ENCODE data around the gene KNL1. TPM values are rescaled to one million over a fixed set of nuclear protein-coding genes. Genes with fewer than 3 reads are reported as not detected.
"Not testable (repeated sequence)": the region's sequence is repeated elsewhere in the genome, so short reads cannot be mapped to it uniquely, and the experiment has no call there.

The KNL1 gene
- total RNA-seq, 4 donors from 2014 or later, result 6.6 to 26.6 (median 12.8) TPM

- no peak overlapping the region for H3K4me3 ChIP-seq
- peaks cover 0 to 10% (median 5%) of the 10 kb centered on the region in 4 donors for H3K4me1 ChIP-seq
- no peaks in the 10 kb centered on the region for H3K9me3 ChIP-seq
- TF ChIP-seq CTCF (IDR thresholded peaks at IDR 0.05) (no peak), POLR2A (IDR thresholded peaks at IDR 0.05) (no peak)
- H3K27me3 ChIP-seq, result no peaks in the 10 kb centered on the region
- H3K27ac ChIP-seq, result no peak overlapping the region
- no peak for DNase-seq
- H3K36me3 ChIP-seq, result peaks cover 0 to 19% (median 0%) of the 10 kb centered on the region in 3 donors
Measured at GRCh38 chr15:40575113-40575512, 18.9 kb upstream of the KNL1 start.

DNA sequence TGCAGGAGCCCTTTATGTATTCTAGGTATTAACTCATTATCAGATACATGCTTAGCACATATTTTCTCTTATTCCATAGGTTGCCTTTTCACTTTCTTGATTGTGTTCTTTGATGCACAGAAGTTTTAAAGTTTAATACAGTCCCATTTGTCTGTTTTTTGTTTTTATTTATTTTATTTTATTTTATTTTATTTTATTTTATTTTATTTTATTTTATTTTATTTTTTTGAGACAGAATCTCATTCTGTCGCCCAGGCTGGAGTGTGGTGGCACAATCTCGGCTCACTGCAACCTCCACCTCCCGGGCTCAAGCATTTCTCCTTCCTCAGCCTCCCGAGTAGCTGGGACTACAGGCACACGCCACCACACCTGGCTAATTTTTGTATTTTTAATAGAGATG, 17.1 kb upstream of the KNL1 start:
- peaks cover 0 to 19% (median 0%) of the 10 kb centered on the region in 3 donors for H3K36me3 ChIP-seq
- not testable (repeated sequence) for H3K9me3 ChIP-seq, H3K4me3 ChIP-seq, H3K4me1 ChIP-seq, H3K27me3 ChIP-seq, DNase-seq, H3K27ac ChIP-seq

DNA sequence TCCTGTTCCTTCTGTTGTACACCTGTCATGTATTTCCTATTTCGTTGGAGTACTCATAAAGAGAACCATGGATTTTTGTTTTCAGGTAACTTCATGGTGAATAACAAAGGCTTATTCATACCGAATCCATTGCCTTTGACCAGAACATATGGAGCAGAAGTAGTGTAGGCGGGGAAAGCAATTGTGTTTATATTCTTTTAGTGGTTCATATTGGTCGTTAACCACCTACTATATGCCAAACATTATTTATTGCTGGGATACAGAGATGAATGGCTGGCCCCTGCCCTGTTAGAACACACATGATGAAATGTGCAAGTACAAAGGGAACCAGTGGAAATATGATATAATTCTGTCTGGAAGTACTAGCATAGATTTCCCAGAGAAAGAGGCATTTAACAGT, 15.2 kb upstream of the KNL1 start:
- Histone ChIP-seq H3K27ac (no peak overlapping the region), H3K4me3 (no peak overlapping the region), H3K9me3 (no peaks in the 10 kb centered on the region), H3K4me1 (no peaks in the 10 kb centered on the region), H3K27me3 (no peaks in the 10 kb centered on the region), H3K36me3 (peaks cover 0 to 10% (median 0%) of the 10 kb centered on the region in 3 donors)
- no peak for DNase-seq
- TF ChIP-seq POLR2A (IDR thresholded peaks at IDR 0.05), result no peak
- TF ChIP-seq CTCF (IDR thresholded peaks at IDR 0.05), result no peak

GRCh38 chr15:40581796-40582195, 12.3 kb upstream of the KNL1 start:
- not testable (repeated sequence) for H3K4me3 ChIP-seq, H3K27ac ChIP-seq, H3K9me3 ChIP-seq, H3K36me3 ChIP-seq, H3K27me3 ChIP-seq, DNase-seq, H3K4me1 ChIP-seq

GRCh38 chr15:40582726-40583246, 11.3 kb upstream of the KNL1 start:
- TF ChIP-seq POLR2A (IDR thresholded peaks at IDR 0.05) (no peak), CTCF (IDR thresholded peaks at IDR 0.05) (no peak)
- Histone ChIP-seq H3K36me3 (no peaks in the 10 kb centered on the region), H3K9me3 (no peaks in the 10 kb centered on the region), H3K27me3 (no peaks in the 10 kb centered on the region), H3K4me3 (peak overlapping the region in 3 of 4 donors; percentile 20 to 50 (median 46)), H3K4me1 (no peaks in the 10 kb centered on the region), H3K27ac (peak overlapping the region in 2 of 4 donors; percentile 29 to 48)
- peak in 1 of 3 donors; percentile 70 for DNase-seq

DNA sequence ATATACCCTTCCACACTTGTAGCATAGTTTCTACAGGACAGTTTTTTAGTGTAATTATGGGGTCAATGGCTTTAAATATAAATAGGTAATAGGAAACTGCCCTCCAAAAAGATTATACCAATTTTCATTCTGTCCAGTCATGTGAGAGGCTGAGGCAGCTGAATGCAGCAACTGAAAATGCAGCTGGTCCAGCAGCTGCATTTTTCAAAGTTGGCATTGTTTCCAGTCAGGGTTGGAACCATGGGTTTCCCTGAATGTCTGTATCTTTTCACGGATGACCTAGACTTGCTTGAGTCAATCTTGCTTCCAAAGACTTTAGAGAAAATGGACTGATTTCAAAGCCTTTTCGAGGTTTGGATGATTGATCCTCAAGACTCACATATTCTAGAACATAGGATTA, 9.9 kb upstream of the KNL1 start:
- Histone ChIP-seq H3K4me3 (no peak overlapping the region), H3K27ac (no peak overlapping the region), H3K9me3 (no peaks in the 10 kb centered on the region), H3K4me1 (no peaks in the 10 kb centered on the region), H3K27me3 (no peaks in the 10 kb centered on the region), H3K36me3 (no peaks in the 10 kb centered on the region)
- no peak for DNase-seq
- TF ChIP-seq POLR2A (IDR thresholded peaks at IDR 0.05) (no peak), CTCF (IDR thresholded peaks at IDR 0.05) (no peak)

- Histone ChIP-seq H3K9me3 (no peaks in the 10 kb centered on the region), H3K4me3 (peak overlapping the region in 1 of 4 donors; percentile 46), H3K27ac (peak overlapping the region in 2 of 4 donors; percentile 21 to 25), H3K36me3 (no peaks in the 10 kb centered on the region), H3K27me3 (no peaks in the 10 kb centered on the region), H3K4me1 (peaks cover 0 to 7% (median 3%) of the 10 kb centered on the region in 4 donors)
- no peak for TF ChIP-seq CTCF (IDR thresholded peaks at IDR 0.05)
- no peak for TF ChIP-seq POLR2A (IDR thresholded peaks at IDR 0.05)
- no peak for DNase-seq
Measured at GRCh38 chr15:40590667-40591050, 3.4 kb upstream of the KNL1 start.
